Suprapubic skin (tissue), 3 donors: ENCODE measurements around the gene ATAD3A.
"Not testable (repeated sequence)": the region's sequence is repeated elsewhere in the genome, so short reads cannot be mapped to it uniquely, and the experiment has no call there.

Experiments used
- POLR2A ChIP-seq, 2 donors: fragments of 450-650 bp; IDR thresholded peaks; one replicate each; pipeline ENCODE4 v1.6.1; 2017; ENCODE audit warnings: antibody characterized with exemption in 2 of 2, mild to moderate bottlenecking in 2 of 2, moderate library complexity in 2 of 2
- TF ChIP-seq, protein P1 (sequence below), 2 donors: fragments of 200-600 bp in 1 of 2; fragments of 450-650 bp in 1 of 2; sonication (generic) in 1 of 2; IDR thresholded peaks; one replicate each; pipeline ENCODE4 v1.5.1; 2016 to 2019; ENCODE audit warnings: antibody characterized with exemption in 2 of 2, mild to moderate bottlenecking in 1 of 2, moderate library complexity in 1 of 2

DNA sequence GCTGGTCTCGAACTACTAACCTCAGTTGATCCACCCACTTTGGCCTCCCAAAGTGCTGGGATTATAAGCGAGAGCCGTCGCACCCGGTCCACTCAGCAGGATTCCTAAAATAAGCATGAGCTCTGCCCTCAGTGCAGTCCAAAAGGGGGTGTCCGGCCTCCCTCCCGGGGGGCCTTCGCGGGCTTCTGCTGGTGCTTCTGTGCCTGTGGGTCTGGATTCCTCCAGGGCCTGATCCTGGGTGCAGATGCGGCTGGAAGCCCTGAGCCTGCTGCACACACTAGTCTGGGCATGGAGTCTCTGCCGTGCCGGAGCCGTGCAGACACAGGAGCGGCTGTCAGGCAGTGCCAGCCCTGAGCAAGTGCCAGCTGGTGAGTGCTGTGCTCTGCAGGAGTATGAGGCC is 5.0 kb downstream of the ATAD3A start:
- TF ChIP-seq, protein P1, sequence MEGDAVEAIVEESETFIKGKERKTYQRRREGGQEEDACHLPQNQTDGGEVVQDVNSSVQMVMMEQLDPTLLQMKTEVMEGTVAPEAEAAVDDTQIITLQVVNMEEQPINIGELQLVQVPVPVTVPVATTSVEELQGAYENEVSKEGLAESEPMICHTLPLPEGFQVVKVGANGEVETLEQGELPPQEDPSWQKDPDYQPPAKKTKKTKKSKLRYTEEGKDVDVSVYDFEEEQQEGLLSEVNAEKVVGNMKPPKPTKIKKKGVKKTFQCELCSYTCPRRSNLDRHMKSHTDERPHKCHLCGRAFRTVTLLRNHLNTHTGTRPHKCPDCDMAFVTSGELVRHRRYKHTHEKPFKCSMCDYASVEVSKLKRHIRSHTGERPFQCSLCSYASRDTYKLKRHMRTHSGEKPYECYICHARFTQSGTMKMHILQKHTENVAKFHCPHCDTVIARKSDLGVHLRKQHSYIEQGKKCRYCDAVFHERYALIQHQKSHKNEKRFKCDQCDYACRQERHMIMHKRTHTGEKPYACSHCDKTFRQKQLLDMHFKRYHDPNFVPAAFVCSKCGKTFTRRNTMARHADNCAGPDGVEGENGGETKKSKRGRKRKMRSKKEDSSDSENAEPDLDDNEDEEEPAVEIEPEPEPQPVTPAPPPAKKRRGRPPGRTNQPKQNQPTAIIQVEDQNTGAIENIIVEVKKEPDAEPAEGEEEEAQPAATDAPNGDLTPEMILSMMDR (IDR thresholded peaks at IDR 0.05): not testable (repeated sequence)
- not testable (repeated sequence) for TF ChIP-seq POLR2A (IDR thresholded peaks at IDR 0.05)
